Measurements from ENCODE around the gene RFX2.

RFX2 gene

GRCh38 chr19:6059988-6060599 lies 50.2 kb downstream of the RFX2 start:
- DNase-seq (ENCODE audit: low spot score): no peak

DNA sequence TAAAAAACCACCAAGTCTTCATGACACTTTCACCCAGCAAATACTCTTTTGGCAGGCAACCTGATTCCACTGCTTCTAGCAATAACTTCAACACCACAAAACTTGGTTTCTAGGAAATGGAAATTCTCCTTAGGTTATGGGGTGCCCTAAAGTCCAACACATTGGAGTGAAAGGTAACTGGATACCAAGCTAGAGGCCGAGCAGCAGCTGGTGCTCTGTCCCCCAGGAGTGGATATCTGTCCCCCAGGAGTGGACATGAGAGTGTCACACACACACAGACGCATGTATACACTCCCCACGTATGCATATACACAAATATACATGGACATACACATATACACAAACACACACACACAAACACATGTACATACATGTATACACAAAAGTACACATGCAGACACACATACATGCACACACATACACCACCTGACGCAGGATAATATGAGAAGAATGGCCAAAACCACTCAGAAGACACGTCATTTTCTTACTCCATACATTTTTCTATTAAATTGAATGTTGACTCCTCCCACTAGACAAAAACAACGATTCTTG lies 50.8 kb downstream of the RFX2 start:
- DNase-seq (ENCODE audit: low spot score): no peak

DNA sequence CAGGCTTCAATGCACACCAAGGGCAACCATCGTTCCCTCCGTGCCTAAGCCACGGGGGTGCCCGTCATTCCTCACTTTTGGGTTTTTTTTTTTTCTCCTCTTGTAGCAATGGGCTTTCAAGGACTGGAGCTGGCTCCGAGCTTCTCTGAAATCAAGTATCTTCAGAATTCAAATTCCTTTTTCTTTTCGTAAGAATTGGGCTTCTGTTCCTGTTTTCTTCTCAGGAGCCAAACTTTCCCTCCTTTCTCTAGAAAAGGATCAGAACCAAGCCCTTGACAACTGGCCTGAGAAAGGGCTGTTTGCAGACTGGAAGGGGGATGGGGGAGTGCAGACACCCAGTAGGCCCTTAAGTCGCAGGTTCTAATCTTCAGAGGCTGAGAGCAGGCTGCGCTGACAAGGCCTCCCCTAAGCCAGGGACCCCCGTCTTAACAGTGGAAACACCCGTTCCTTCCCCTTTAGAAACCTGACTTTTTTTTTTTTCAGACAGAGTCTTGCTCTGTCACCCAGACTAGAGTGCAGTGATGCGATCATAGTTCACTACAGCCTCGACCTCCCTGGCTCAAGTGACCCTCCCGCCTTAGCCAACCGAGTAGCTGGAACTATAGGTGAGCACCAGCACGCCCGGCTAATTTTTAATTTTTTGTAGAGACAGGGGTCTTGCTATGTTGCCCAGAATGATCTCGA lies 51.6 kb downstream of the RFX2 start:
- DNase-seq (ENCODE audit: low spot score): no peak

GRCh38 chr19:6057651-6058517 lies 52.4 kb downstream of the RFX2 start:
- no peak for DNase-seq (ENCODE audit: low spot score)

- no peak for DNase-seq (ENCODE audit: low spot score)
These were observed 53.3 kb downstream of the RFX2 start for GRCh38 chr19:6056801-6057650.

DNA sequence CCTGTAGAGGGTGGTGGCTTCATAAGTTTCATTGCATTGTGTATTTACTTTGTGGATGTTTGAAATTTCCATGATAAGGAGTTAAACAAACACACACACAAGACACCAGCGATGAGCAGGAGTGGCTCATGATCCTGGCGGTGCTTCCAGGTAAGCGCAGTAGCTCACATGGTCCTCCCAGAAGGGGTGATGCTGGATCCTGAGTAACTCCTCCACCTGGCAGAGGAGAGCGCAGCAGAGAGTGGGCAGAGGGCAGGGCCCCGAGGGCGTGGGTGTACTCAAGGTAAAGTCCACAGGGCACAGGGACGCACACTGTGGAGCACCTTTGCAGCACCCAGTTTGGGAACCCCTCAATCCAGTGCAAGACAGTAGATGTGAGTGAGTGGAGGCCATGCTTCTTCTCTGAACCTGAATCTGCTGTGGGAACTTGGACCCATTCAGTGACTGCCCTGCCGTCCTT lies 54.0 kb downstream of the RFX2 start:
- no peak for DNase-seq (ENCODE audit: low spot score)

GRCh38 chr19:6055013-6055795 lies 55.1 kb downstream of the RFX2 start:
- DNase-seq (ENCODE audit: low spot score): no peak

GRCh38 chr19:6048793-6049405 lies 61.4 kb downstream of the RFX2 start:
- DNase-seq (ENCODE audit: low spot score): peak; percentile 80

GRCh38 chr19:6048348-6048747 lies 62.0 kb downstream of the RFX2 start:
- no peak for DNase-seq (ENCODE audit: low spot score)

GRCh38 chr19:6047741-6048251 lies 62.5 kb downstream of the RFX2 start:
- no peak for DNase-seq (ENCODE audit: low spot score)

DNA sequence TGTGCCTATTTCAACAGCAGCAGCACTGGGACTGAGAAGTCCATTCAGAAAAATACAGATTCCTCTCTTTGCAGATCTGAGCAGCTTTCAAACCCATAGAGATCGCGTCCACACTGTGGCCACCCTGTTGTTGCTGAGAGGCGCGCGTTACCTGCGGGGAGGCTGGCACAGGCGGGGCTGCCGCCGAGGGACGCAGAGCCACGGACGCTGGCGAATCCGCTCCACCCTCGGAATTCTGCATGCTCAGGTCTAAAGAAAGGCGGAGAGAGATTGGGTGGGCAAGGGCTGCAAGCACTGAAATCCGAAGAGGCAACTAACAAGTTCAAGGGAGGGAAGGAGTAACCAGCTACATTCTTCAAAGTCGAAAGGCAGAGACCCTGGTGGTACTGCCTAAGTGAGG lies 63.0 kb downstream of the RFX2 start:
- no peak for DNase-seq (ENCODE audit: low spot score)

DNA sequence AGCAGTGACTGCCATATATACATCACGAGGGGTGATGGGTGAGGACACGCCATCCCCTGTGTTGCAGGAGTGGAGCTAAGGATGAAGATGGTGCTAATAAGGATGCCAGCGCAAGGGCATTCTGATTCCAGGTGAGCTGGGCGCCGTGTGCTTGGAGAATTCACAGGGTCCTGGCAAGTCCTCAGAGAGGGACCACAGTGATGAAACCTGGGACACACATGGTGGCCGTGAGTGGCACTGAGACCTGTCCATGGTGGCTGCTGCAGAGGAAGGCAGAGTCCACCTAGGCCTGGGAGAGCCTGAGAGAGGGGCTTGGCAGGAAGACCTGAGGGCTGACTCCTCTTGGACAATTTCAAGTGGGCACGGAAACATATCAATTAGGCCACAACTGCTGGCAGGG lies 65.2 kb downstream of the RFX2 start:
- no peak for DNase-seq (ENCODE audit: low spot score)

DNA sequence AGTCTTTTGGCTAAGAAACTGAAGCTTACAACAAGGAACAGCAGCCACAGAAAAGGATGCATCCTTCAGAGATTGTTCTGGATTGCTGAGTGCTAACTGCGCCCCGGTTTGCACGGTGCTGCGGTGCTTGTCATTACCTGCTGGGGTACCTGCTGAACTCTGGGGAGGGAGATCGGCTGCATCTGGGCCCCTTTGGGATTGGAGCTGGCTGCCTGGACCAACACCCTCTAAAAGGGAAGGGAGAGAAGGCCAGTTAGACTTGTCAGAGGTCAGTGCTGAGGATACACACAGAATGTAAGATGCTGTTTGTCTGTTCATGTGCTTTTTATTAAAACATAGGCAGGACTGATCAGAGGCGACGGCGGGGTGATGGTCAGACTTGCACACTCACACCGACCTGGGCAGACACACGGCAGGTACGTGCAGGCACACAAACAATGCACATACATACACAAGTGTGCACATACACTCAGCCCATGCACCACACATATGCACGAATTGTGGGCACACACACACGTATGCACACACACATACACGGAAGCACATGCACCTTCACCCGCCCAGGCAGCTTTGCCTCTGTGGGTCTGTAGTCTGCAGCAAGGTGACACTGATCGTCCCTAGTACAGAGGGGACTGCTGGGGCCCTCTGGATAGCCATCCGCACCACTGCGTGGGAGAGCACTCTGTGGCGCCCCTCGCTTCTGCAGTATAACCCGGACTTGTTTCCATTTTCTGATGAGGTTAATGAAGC lies 66.1 kb downstream of the RFX2 start:
- no peak for DNase-seq (ENCODE audit: low spot score)

GRCh38 chr19:6042776-6043726 lies 67.2 kb downstream of the RFX2 start:
- no peak for DNase-seq (ENCODE audit: low spot score)

DNA sequence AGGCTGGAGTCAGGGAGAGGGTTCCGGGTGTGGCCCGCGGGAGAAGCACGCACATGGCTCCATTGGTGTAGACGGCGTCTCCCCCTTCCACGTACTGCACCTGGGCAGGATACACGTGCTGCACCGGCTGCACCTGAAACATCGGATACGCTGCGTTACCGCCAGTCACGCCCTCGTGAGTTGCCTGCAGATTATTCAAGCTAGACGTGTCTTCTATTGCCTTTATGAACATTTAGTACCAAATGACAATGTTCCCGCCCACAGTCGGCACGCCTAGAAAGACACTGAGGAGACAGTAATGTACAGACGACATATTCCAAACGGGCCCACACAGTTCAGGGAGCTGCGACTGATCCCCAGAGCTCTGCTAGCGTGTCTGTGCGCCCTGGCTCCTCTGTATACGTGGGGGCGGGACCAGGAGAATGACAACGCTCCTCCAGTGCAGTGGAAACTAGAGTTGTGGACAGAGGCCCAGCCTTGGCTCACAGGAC lies 68.3 kb downstream of the RFX2 start:
- DNase-seq (ENCODE audit: low spot score): no peak

- DNase-seq (ENCODE audit: low spot score): no peak
These were observed 69.2 kb downstream of the RFX2 start for GRCh38 chr19:6041071-6041470.

DNA sequence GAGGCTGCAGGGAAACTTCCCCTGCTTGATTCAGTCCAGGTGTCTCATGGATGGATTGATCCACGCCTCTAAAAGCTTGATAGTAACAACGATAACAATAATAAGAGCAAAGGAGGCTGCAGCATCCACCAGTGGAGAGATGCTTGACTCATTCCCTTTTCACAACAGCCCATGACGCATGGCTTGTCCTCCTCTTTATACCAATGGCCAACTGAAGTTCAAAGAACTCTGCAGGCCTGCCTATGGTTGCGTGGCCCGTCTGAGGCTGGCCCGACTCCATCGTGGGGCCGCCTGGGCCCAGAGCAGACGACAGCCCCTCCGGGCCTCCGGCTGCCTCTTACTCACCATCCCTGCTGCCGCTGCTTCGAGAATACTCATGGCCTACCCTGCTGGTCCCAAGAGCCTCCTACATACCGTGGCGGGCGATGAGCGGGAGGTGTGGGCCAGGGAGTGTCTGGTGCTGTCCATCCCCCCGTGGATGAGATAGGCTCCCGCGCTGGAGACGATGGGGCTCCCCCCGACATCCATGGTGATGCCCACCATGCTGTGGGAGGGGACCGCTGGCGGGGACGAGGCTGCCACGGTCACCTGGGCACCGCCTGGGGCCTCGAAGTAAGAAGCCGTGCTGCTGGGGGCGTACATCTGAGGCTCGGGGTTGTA lies 70.6 kb downstream of the RFX2 start:
- DNase-seq (ENCODE audit: low spot score): no peak

All from COLO829 (cell line).